ENCODE measurements around the gene MRPL17.
"Not testable (repeated sequence)": the region's sequence is repeated elsewhere in the genome, so short reads cannot be mapped to it uniquely, and the experiment has no call there.

The MRPL17 gene

GRCh38 chr11:6682936-6683861 is at the start of gene MRPL17:
Gene MRPL17, minus strand, starts transcription at chr11:6683340. Its CDS starts 44 bp downstream, at chr11:6683296.
- DNase-seq = peak; percentile 99

GRCh38 chr11:6727971-6728760 is 45.0 kb upstream of the MRPL17 start:
- DNase-seq = no peak

- DNase-seq = no peak
Observed at GRCh38 chr11:6725386-6725896, 42.3 kb upstream of the MRPL17 start.

GRCh38 chr11:6724013-6724412 is 40.9 kb upstream of the MRPL17 start:
- no peak for DNase-seq

GRCh38 chr11:6721343-6721742 is 38.2 kb upstream of the MRPL17 start:
- no peak for DNase-seq

- no peak for DNase-seq
Observed at GRCh38 chr11:6719576-6719975, 36.4 kb upstream of the MRPL17 start.

- DNase-seq = no peak
Observed at GRCh38 chr11:6717426-6717825, 34.3 kb upstream of the MRPL17 start.

GRCh38 chr11:6711552-6711951 is 28.4 kb upstream of the MRPL17 start:
- not testable (repeated sequence) for DNase-seq

GRCh38 chr11:6708876-6709275 is 25.7 kb upstream of the MRPL17 start:
- no peak for DNase-seq

GRCh38 chr11:6705905-6706535 is 22.9 kb upstream of the MRPL17 start:
- DNase-seq = peak; percentile 36

GRCh38 chr11:6703247-6704063 is 20.3 kb upstream of the MRPL17 start:
- no peak for DNase-seq

GRCh38 chr11:6701955-6702354 is 18.8 kb upstream of the MRPL17 start:
- DNase-seq = not testable (repeated sequence)

- DNase-seq = no peak
Observed at GRCh38 chr11:6695377-6695776, 12.2 kb upstream of the MRPL17 start.

GRCh38 chr11:6694229-6694535 is 11.0 kb upstream of the MRPL17 start:
- no peak for DNase-seq

- DNase-seq = no peak
Observed at GRCh38 chr11:6693342-6694228, 10.4 kb upstream of the MRPL17 start.

- DNase-seq = no peak
Observed at GRCh38 chr11:6692128-6692527, 9.0 kb upstream of the MRPL17 start.

- not testable (repeated sequence) for DNase-seq
Observed at GRCh38 chr11:6690431-6691132, 7.4 kb upstream of the MRPL17 start.

- DNase-seq = no peak
Observed at GRCh38 chr11:6687876-6688275, 4.7 kb upstream of the MRPL17 start.

- DNase-seq = no peak
Observed at GRCh38 chr11:6686006-6686405, 2.9 kb upstream of the MRPL17 start.

- DNase-seq = not testable (repeated sequence)
Observed at GRCh38 chr11:6684068-6684467, 928 bp upstream of the MRPL17 start.

- DNase-seq = no peak
Observed at GRCh38 chr11:6682591-6682935, 577 bp downstream of the MRPL17 start.

Data from left hindlimb (tissue), 1 donor.